DLD1 (cell line): ENCODE measurements around the gene CNTN4.

Experiments used
- in situ Hi-C: cut with HindIII; loops from 2 replicates; pipeline ENCODE4 v1.10.0; 2017; ENCODE audit warnings: low sequenced_read_pairs

Gene CNTN4

DNA sequence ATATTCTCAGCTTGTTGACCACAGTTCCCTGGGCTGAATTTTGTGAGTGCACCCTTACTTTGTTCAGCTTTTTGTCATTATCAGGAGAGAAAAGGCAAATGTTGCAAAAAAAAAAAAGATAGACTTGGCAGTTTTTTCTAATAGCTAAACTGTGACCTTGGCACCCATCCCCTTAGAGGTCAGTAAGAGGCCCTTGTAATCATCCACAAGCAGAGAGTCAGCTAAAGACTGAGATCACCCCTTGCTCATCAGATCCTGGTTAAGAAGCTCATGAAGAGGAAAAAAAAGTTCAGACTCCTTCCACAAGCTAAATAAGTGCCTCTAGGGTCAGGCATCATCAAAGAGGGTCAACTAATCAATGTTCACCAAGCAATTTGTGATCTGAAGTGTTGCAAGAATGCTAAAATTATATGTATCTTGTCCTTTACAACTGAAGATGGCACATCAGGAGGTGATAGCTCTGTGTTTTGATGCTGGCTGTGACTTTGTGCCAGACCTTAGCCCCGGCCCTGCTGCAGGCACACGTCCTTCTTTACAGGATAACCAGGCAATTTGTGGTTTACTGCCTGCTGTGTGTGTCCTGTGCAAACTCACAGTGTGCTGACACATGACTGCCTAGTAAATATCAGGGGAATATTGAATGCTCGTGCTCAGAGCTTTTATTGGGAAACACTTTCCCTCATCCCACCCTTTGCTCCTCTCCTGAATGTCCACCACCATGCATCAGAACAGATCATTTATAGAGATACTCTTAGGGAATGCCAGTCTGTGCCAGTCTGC is 748.6 kb downstream of the CNTN4 start:
- in situ Hi-C loops = no loop called here

DNA sequence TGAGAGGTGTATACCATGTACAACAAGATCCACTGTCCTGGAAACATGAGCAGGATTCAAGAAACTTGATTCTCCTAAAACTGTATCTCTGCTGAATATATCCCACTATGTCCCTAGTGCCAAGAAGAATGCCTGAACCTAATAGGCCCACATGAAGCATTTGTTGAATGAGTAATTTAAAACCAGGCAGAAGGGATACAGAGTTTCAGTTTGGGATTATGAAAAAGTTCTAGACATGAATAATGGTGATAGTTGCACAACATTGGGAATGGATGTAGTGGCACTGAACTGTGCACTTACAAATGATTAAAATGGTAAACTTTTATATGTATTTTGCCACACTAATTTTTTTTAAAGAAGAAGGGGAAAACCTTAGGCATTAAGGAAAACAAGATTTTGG is 750.4 kb downstream of the CNTN4 start:
- in situ Hi-C loops = no loop called here

DNA sequence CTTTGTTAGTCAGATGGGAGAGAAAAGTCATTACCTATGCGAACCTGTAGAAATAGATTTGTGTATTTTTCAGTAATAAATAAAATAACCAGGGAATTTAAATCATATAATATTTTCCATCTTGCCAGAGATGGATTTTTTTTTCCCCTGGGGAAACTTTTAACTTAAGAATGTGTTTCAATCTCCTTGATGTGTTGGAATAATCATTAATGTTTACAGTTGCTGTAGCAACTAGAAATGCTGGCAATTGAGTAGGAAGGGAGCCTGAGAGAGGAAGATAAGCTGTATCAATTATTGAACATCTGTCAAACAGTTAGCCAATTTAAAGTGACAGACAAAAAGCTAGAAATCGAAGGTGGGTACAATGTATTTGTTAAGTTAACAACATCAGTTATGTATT is 752.0 kb downstream of the CNTN4 start:
- in situ Hi-C loops = no loop called here

DNA sequence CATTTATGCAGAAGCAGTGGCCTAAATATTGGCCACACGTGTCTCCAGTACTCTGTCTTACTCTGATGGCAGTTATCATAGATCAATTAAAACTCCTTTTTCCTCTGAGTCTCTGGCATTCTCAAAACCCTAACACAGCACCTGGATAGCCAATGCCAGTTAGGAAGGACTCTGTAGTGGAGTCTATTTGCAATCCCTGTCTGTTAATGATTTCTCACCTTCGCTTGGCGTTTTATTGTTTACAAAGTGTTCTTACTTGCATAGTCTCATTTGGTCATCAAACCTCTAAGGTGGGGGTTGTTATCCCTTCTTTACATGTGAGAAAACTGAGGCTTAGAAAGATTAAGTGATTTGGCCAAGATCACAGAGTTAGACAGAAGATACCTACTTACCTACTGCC is 752.7 kb downstream of the CNTN4 start:
- in situ Hi-C loops = no loop called here

DNA sequence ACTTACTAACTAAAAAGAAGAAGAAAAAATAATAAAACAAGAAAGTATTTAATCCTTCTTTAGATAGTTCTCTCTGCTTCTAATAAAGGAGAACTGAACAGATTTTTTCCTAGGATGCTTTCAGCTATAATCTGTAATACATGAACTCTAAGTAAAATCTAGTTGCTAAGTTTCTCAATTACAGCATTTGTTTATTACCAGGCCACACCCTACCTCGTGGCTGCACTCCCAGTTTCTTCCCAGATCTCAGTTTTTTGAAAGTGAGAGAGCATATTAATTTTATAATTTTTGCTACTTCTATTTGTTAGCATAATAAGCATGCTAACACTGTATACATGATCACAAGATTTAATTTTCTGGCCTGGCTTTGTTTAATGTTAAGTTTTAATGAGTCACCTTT is 753.2 kb downstream of the CNTN4 start:
- in situ Hi-C loops = no loop called here

DNA sequence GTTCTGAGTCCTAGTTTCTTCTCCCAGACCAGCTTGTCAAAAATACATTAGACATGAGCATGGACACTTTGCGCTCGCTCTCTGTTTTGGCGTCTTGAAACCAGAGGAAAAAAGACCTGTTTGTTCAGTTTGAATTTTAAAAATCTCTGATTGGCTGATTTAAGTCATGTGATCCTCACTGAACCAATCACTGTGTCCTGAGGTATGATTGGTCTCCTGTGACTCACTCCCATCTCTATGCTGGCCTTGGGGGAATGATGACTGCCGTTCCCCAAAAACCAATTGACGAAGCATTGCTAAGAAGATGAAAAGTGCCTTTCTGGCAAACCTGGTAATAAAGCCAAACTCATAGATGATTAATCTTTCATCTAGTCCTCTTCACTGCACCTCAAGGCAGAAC is 755.0 kb downstream of the CNTN4 start:
- in situ Hi-C loops = no loop called here

DNA sequence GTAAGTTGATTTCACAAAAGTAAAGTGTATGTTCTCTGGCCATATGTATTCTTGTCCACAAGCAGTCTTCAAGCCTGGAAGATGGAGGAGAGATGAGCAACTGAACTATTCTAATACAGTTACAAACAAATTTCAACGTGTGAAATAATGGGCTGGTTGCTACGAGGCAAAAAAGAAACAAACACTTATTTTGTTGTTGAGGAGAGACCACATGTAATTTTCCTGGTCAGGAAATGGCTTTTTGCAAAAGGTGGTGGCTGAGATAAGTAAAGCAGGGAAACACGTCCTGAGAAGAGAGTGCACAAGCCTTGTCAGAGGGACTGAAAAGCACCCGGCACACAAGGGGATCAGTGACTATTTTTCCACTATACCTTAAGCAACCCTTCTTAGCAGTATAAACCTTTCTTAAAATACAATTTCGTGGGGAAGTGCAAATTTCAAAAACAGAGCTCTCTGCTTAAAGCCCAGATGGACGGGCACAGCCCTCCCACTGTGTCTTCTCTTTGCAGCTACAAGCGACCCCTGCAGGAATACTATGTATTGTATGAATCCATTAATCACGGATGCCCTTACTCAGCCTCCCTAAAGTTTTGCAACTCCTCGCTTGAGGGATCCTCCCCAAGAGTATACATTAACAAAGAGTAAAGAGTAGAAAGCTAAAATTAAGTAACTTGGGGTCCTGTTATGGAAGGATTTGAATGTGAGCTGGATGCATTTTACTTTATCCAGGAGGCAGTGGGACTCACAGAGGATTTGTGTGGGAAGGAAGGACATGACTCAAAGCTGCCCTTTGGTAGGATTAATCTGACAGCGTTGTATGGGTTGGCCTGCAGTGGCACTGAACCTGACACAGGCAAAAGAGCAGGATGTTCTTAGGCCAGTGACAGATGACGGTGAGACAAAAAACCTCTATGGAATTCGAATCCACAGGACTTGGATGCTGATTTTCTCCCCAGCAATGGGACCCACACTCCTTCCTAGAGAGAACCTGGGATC is 757.8 kb downstream of the CNTN4 start:
- in situ Hi-C loops = no loop called here

DNA sequence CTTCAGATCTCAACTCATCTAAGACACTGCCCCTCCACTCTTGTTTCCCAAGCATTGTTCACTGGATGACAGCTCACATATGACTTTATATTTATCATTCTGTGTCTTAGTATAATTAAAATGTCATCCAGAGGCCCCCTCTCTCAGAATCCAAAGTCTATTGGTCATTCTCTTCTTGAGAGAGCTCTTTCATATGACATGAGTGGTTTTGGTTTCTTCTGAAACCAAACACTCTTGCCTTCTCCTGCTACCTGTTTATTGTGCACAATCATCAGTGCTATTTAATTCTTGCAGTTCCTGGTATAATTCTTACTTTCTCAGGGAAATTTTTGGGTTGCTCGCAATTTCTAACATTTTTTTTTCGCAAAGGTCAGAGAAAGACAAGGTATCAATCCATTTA is 762.0 kb downstream of the CNTN4 start:
- in situ Hi-C loops = no loop called here

DNA sequence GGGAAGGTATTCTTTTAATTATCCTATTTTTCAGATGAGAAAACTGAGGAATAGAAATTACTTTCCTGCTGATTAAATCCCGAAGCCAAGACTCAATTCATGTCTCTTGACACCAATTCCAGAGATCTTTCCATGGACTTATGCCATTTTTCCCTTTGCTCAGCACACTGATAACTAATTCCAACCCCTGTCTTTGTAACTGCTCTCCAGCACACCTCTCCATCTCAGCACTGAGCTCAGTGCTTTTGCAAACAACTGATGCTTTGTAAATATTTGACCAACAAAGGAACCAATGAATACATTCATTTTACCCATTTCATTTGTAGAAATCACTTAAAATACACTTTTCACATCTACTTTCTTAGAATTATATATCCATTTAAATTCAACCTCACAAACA is 762.5 kb downstream of the CNTN4 start:
- in situ Hi-C loops = no loop called here

DNA sequence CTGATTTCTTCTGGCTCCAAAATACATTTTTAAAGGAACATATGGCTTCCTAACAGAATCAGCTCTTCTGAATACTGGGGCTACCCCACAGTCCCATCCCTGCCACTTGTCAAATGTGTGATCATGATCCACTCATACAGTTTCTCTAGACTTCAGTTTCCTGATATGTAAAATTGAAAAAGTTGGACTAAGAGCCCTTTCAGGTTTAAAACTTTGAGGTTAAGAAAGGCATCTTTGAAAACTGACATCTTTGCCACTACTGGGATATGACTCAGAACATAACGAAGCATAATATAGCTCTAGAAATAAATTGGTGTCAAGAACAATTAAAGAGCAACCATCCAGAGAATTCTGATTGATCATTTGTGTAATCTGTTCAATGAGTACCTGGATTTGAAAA is 763.3 kb downstream of the CNTN4 start:
- in situ Hi-C loops = no loop called here

DNA sequence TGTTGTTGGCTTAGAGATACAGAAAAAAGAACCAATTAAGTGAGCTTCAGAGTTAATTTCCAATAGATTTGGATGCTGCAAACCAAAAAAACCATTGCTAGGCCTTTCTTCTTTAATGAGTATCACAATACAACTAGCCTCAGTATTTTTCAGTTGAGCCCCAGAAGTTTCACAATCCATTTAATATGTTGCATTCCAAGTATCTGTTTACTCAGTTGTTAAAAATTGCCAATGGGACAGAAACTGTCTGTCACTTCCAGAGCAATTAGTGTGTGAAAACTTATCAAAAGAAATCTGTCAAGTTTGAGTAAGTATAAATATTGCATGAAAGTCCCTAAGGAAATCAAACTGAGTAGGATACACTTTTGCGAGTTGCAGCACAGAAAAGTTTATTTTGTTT is 763.7 kb downstream of the CNTN4 start:
- in situ Hi-C loops = no loop called here

DNA sequence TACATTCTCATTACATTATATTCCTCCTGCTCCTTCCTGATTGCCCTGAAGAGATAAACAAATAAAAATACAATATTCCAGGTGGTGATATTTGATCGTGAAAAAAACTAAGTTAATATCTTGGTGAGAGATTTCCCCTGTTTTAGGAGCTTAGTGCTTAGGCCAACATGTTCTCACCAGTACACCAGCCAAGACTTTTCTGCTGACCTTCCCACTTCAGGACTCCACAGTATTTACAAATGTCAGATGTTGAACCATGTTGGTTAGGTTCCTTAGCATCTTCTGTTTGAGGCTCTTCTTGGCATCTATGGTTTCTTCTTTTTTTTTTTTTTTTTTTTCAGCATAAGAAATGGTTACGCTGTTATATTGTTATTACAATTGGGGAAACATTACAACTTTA is 764.5 kb downstream of the CNTN4 start:
- in situ Hi-C loops = no loop called here

DNA sequence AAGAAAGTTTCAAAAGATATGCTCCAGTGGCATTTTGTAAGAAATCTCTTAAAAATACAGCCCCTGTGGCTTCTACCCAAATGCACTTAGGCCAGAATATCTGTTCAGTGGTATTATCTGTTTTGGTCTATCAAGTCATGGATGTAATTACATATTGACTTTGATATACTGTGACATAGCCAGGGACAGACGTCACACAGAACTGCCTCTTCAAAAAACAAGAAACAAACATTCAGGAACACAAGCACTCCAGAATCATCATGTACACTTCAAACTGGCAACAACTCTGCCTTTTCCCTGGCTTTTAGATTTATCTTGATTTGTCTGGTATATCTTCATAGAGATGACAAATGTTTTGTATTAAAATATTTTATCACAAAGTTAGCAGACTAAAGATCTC is 771.2 kb downstream of the CNTN4 start:
- in situ Hi-C loops = no loop called here

DNA sequence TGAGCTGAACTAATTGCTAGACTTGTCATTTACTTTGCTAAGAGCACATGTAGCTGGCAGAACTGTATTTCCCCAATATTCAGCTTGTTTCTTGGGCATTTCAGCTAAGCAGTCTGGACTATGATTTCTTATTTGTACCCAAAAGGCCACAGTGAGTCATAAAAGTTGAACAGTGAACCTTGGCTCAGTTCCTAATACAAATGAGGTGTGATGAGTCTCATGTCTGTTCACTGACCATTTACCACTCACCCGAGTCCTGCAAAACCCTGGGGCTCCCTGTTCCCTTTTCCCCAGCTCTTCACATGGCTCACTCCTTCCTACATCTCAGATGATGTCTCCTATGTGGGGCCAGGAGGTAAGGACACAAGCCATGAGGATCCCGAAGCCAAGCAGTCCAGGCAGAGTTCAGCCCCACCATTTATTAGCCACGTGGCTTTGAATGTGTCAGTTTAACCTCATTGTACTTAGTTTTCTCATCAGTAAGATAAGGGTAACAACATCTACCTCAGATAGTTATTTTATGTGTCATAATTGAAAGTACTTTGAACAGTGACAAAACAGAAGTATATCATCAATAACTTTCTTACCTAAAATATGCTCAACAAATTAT is 772.2 kb downstream of the CNTN4 start:
- in situ Hi-C loops = no loop called here

DNA sequence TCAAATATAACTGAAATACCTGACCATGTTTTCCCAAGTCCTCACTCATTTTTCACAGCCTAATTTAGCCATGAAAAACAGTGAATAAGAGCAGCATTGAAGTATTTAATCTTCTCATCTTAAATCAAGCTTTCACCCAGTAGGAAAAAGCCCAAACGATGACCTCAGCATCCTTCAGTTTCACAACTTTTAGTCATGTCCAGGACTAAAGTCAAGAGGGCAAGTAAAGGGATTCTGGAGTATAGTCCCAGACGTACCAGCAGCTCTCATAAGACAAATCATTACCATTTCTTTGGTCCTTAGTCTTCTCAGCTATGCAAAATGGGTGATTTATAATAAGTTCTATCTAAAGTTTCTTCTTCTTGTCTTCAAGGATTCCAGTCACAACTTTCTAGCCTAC is 774.2 kb downstream of the CNTN4 start:
- in situ Hi-C loops = no loop called here

DNA sequence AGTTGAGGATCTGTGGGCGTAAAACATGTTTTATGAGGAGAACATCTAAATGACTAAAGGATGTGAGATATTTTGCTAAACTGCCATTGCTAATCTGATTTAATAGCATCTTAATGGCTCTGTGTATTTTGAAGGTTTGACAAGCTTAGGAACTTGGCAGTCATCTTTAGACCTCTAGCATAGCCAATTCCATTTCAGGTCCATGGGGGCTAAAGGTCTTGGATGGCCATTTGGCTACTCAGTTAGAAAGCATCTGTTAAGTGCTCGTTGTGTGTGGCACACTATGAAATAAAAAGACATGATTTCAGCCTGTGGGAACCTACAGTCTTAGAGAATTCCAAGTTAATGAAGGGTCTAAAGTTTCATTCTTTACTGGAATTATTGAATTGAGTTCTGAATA is 775.3 kb downstream of the CNTN4 start:
- in situ Hi-C loops = no loop called here

DNA sequence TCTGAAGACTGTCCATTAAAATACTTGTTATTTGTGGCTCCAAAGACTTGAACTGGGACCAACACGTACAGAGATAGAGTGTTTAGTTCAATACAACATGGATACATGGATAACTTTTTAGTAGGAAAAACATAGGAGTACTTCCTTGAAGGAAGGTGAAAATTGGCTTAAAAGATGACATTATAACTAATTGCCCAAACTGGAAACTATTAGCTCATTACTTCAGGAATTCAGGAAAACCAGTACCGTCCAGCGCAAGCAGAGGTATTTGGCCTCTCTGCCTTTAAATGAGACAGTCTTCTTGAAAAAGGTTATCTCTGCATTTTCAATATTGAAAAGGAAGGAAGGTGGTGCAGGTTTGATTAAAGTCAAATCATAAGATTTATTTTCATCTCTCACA is 777.0 kb downstream of the CNTN4 start:
- in situ Hi-C loops = no loop called here

DNA sequence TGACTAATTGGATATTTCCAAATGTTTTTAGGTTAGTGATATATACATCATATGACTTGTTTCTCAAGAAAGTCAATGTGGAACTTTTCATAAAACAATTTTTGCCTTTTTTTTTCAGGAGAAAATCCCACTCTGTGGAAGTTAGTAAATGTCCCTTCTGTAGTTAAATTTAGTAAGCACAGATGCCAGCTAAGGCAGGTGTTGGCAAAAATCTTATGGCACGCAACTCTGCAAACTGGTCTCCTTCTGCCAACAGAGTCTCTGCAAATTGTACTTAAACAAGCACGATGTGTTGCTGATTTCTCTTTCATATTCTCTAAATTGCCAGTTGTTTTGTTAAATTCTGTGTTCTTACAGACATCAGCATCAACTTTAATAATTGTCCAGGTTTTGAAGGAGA is 777.7 kb downstream of the CNTN4 start:
- in situ Hi-C loops = no loop called here

DNA sequence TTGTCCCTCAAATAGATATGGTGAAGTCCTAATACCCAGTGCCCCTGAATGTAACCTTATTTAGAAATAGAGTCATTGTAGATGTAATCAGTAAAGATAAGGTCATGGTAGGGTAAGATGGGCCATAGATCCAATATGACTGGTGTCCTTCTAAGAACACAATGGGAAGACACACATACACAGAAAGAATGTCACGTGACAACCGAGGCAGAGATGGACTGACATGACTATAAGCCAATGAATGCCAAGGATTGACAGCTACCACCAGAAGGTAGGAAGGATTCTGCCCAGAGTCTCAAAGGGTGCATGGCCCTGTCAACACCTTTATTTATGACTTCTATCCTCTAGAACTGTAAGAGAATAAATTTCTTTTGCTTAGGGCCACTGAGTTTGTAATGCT is 780.4 kb downstream of the CNTN4 start:
- in situ Hi-C loops = no loop called here

DNA sequence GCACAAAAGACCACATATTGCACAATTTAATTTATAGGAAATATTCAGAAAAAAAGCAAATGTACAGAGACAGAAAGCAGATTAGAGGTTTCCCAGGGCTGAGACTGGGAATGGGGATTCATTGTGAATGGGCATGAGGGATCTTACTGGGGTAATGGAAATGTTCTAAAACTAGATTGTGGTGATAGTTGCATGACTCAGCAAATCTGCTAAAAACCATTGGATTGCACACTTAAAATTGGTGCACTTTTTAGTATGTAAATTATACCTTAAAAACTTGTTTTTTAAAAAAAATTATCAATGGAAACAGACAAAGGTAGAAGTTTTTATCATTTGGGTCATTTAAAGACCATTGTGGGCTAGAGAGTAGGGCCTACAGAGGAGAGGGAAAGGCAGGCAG is 780.9 kb downstream of the CNTN4 start:
- in situ Hi-C loops = no loop called here

DNA sequence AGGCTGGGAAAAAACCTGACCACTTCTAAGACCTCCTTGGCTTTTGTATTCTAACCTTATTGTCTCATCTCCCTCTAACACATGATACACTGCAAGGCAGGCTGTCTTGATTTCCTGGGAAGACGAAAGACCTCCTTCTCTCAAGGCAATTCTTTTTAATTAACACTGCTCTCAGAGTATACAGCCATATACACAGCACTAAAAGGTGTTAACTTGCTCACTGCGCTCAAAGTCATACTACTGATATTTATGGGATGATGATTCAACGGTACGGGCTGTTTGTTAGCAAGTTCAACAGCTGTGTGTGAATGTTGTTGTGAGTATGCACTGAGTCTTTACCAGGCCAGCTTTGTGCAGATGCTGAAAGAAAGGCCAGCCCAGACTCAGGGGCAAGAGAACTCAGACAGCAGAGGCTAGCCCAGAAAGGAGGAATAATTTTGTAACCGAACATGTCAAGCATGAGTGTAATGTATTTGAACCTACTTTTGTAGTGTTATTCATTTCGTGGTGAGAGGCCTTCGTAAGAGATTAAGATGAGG is 781.6 kb downstream of the CNTN4 start:
- in situ Hi-C loops = no loop called here
